ENCODE measurements around the gene UBA3.

Gene UBA3

GRCh38 chr3:69097407-69098086, 17.4 kb upstream of the UBA3 start:
- no peak for DNase-seq

- DNase-seq, result no peak
Measured at GRCh38 chr3:69096299-69096698, 16.1 kb upstream of the UBA3 start.

- no peak for DNase-seq
Measured at GRCh38 chr3:69095636-69096035, 15.5 kb upstream of the UBA3 start.

GRCh38 chr3:69094467-69095205, 14.5 kb upstream of the UBA3 start:
- peak; percentile 49 to 62 for DNase-seq

GRCh38 chr3:69092030-69092516, 11.9 kb upstream of the UBA3 start:
- peak in 1 of 2 donors; percentile 34 for DNase-seq

- DNase-seq, result no peak
Measured at GRCh38 chr3:69091389-69092029, 11.3 kb upstream of the UBA3 start.

GRCh38 chr3:69090021-69090420, 9.9 kb upstream of the UBA3 start:
- DNase-seq, result no peak

- DNase-seq, result peak in 1 of 2 donors; percentile 51
Measured at GRCh38 chr3:69088063-69088462, 7.9 kb upstream of the UBA3 start.

GRCh38 chr3:69087030-69087791, 7.0 kb upstream of the UBA3 start:
- no peak for DNase-seq

GRCh38 chr3:69085833-69086722, 5.9 kb upstream of the UBA3 start:
- DNase-seq, result peak; percentile 55 to 68

GRCh38 chr3:69085168-69085832, 5.1 kb upstream of the UBA3 start:
- peak; percentile 27 to 35 for DNase-seq

- DNase-seq, result peak; percentile 96 to 98
Measured at GRCh38 chr3:69084326-69085167, 4.4 kb upstream of the UBA3 start, which contains the start of gene ARL6IP5. Gene ARL6IP5 (plus strand): TSS chr3:69084937. CDS start chr3:69085048, 111 bp downstream.

- DNase-seq, result peak; percentile 84 to 94
Measured at GRCh38 chr3:69082805-69083204, 2.6 kb upstream of the UBA3 start.

GRCh38 chr3:69082361-69082760, 2.2 kb upstream of the UBA3 start:
- no peak for DNase-seq

- no peak for DNase-seq
Measured at GRCh38 chr3:69081583-69082262, 1.6 kb upstream of the UBA3 start.

GRCh38 chr3:69079269-69080159, 651 bp downstream of the UBA3 start:
- DNase-seq, result no peak

GRCh38 chr3:69072928-69073327, 7.2 kb downstream of the UBA3 start:
- no peak for DNase-seq

- DNase-seq, result no peak
Measured at GRCh38 chr3:69066121-69066520, 14.0 kb downstream of the UBA3 start.

All from inflammatory macrophage treated with lipopolysaccharide for 1 hour (primary cell).